22Rv1 (cell line): ENCODE data around the gene CSNK2A3.

Experiments
- ZFX ChIP-seq: fragments of 450-650 bp; IDR thresholded peaks from 2 replicates; pipeline ENCODE4 v1.6.1; 2017; ENCODE audit warnings: antibody characterized with exemption, borderline replicate concordance
- TF ChIP-seq, protein P1 (sequence below): fragments of 450-650 bp; IDR thresholded peaks from 2 replicates; pipeline ENCODE4 v1.5.1; 2017; ENCODE audit warnings: mild to moderate bottlenecking

DNA sequence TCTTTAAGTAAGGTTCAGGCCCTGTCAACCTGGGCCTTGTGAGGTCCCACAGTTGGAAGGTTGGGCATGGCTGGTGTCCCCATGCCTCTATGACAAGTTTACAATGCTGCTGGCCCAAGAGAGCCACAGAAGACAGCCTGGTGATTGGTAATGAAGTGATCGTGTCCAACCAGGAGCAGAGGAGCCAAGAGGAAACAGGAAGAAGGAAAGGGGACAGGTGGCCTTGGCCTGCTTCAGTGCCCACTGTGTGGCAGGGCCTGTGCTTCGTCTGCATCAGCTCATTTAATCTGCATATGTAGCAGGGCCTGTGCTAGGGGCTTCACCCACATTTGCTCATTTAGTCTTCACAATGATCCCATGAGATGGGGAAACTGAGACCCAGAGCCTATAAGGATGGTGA is 42.1 kb upstream of the CSNK2A3 start:
- TF ChIP-seq, protein P1, sequence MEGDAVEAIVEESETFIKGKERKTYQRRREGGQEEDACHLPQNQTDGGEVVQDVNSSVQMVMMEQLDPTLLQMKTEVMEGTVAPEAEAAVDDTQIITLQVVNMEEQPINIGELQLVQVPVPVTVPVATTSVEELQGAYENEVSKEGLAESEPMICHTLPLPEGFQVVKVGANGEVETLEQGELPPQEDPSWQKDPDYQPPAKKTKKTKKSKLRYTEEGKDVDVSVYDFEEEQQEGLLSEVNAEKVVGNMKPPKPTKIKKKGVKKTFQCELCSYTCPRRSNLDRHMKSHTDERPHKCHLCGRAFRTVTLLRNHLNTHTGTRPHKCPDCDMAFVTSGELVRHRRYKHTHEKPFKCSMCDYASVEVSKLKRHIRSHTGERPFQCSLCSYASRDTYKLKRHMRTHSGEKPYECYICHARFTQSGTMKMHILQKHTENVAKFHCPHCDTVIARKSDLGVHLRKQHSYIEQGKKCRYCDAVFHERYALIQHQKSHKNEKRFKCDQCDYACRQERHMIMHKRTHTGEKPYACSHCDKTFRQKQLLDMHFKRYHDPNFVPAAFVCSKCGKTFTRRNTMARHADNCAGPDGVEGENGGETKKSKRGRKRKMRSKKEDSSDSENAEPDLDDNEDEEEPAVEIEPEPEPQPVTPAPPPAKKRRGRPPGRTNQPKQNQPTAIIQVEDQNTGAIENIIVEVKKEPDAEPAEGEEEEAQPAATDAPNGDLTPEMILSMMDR: no peak
- TF ChIP-seq ZFX: no peak
